A549 (cell line): ENCODE data around the gene S100A12.

Source experiments
- CBX2 ChIP-seq: fragments of 200-600 bp; sonication (generic); IDR thresholded peaks from 2 replicates; pipeline ENCODE4 v1.6.1; 2016; ENCODE audit warnings: low read depth, mild to moderate bottlenecking, borderline replicate concordance
- CBX8 ChIP-seq: fragments of 200-600 bp; sonication (generic); IDR thresholded peaks from 2 replicates; pipeline ENCODE4 v1.6.1; 2016
- CHD4 ChIP-seq: fragments of 200-600 bp; sonication (generic); IDR thresholded peaks from 2 replicates; pipeline ENCODE4 v1.6.1; 2016; ENCODE audit warnings: antibody characterized with exemption, mild to moderate bottlenecking, borderline replicate concordance
- HOXA7 ChIP-seq: fragments of 250-450 bp; sonication (Bioruptor Pico); IDR thresholded peaks from 2 replicates; pipeline ENCODE4 v1.5.0; 2020; ENCODE audit warnings: mild to moderate bottlenecking, moderate library complexity
- NPAS2 ChIP-seq: fragments of 250-450 bp; sonication (Bioruptor Pico); IDR thresholded peaks from 2 replicates; pipeline ENCODE4 v1.8.0; 2022; ENCODE audit warnings: mild to moderate bottlenecking, moderate library complexity, borderline replicate concordance
- POLR2A ChIP-seq: IDR thresholded peaks from 2 replicates; pipeline ENCODE4 v1.6.1; 2012; ENCODE audit warnings: mild to moderate bottlenecking, low read length
- TF ChIP-seq, protein P1 (sequence below): fragments of >200 bp; sonication (Bioruptor Twin); formaldehyde crosslinking; IDR thresholded peaks from 3 replicates; pipeline ENCODE4 v1.5.1; 2016
- TF ChIP-seq, protein P2 (sequence below): IDR thresholded peaks from 2 replicates; pipeline ENCODE4 v1.6.1; 2012

DNA sequence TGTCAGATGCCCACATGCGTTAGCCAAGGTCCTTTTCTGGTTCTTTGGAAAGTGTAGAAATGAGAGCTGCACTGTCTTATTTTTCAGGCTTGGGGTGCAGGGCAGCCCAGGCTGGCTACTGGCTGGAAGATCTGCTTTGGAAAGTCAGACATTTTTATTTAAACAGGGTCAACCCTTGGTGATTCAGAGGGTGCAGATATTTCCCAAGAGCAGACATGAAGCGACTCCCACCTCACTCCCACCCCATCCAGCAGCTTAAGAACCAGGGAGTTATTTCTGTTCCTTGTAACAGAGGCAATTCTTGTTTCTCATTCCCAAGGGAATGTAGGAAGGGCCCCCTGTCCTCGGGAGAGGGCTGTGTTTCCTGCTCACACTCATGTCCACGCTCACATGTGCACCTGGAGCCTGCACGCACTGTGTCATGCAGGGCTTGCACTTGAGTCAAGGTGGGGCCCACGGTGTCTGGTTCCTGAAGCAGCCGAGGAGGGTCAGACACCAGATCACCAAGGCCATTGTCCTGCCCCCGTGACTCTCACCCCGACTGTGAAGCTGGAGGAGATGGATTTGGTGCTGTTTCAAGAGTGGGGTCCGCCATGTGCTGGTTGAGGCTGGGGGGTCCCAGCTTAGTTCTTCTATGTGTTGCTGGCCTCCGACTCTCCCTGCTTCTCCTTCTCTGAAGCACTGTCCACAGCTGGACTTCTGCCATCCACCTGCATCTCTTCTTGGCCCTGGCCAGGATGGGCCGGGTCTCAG is 41.9 kb upstream of the S100A12 start:
- no peak for TF ChIP-seq POLR2A
- TF ChIP-seq, protein P1, sequence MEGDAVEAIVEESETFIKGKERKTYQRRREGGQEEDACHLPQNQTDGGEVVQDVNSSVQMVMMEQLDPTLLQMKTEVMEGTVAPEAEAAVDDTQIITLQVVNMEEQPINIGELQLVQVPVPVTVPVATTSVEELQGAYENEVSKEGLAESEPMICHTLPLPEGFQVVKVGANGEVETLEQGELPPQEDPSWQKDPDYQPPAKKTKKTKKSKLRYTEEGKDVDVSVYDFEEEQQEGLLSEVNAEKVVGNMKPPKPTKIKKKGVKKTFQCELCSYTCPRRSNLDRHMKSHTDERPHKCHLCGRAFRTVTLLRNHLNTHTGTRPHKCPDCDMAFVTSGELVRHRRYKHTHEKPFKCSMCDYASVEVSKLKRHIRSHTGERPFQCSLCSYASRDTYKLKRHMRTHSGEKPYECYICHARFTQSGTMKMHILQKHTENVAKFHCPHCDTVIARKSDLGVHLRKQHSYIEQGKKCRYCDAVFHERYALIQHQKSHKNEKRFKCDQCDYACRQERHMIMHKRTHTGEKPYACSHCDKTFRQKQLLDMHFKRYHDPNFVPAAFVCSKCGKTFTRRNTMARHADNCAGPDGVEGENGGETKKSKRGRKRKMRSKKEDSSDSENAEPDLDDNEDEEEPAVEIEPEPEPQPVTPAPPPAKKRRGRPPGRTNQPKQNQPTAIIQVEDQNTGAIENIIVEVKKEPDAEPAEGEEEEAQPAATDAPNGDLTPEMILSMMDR = no peak
- TF ChIP-seq NPAS2 (CRISPR knock-in tag) = no peak
- no peak for TF ChIP-seq HOXA7 (CRISPR knock-in tag)
- no peak for TF ChIP-seq CHD4
- TF ChIP-seq CBX8 = no peak
- TF ChIP-seq, protein P2, sequence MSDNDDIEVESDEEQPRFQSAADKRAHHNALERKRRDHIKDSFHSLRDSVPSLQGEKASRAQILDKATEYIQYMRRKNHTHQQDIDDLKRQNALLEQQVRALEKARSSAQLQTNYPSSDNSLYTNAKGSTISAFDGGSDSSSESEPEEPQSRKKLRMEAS = no peak
- TF ChIP-seq CBX2 = no peak
